Transverse colon (tissue), 4 donors: Measurements from ENCODE around the gene EIF1AD. TPM values are rescaled to one million over a fixed set of nuclear protein-coding genes. Genes with fewer than 3 reads are reported as not detected.

Experiments used
- DNase-seq: peaks from one replicate; pipeline ENCODE4 v3.0.0-alpha.2; 2019
- H3K27ac ChIP-seq, 4 donors: fragments of 200-600 bp; sonication (generic); 2 replicates each; pipeline ENCODE4 v1.5.1; 2016 to 2018; ENCODE audit warnings: inconsistent platforms in 4 of 4
- H3K27me3 ChIP-seq: fragments of 200-600 bp; sonication (generic); 2 replicates; pipeline ENCODE4 v1.5.1; 2017; ENCODE audit warnings: inconsistent platforms
- H3K36me3 ChIP-seq, 4 donors: fragments of 200-600 bp; sonication (generic); 2 replicates each; pipeline ENCODE4 v1.5.1; 2017 to 2019; ENCODE audit warnings: inconsistent platforms in 4 of 4
- H3K4me1 ChIP-seq, 4 donors: fragments of 200-600 bp; sonication (generic); 2 replicates each; pipeline ENCODE4 v1.5.1; 2017 to 2020; ENCODE audit warnings: inconsistent platforms in 4 of 4
- H3K4me3 ChIP-seq, 4 donors: fragments of 200-600 bp; sonication (generic); 1 replicate in 1 of 4; 2 replicates in 3 of 4; pipeline versions ENCODE4 v1.5.1 to v1.6.1; 2017 to 2019; ENCODE audit warnings: inconsistent platforms in 4 of 4
- H3K9me3 ChIP-seq, 2 donors: fragments of 200-600 bp; sonication (generic); 2 replicates each; pipeline ENCODE4 v1.5.1; 2017 to 2019; ENCODE audit warnings: inconsistent platforms in 2 of 2
- CTCF ChIP-seq, 5 experiments: fragments of 200-600 bp in 3 of 5; fragments of 450-650 bp in 2 of 5; sonication (generic) in 3 of 5; IDR thresholded peaks; 1 replicate in 2 of 5; 2 replicates in 3 of 5; pipeline ENCODE4 v1.5.1; 2016 to 2017; ENCODE audit warnings: antibody characterized with exemption in 5 of 5, inconsistent platforms in 3 of 5, mild to moderate bottlenecking in 2 of 5, moderate library complexity in 1 of 5
- EP300 ChIP-seq: sonication (generic); formaldehyde crosslinking; IDR thresholded peaks from one replicate; pipeline ENCODE4 v1.6.1; 2017; ENCODE audit warnings: antibody characterized with exemption, low read depth
- POLR2A ChIP-seq: fragments of 450-650 bp; IDR thresholded peaks from one replicate; pipeline ENCODE4 v1.6.1; 2016; ENCODE audit warnings: antibody characterized with exemption, mild to moderate bottlenecking, moderate library complexity
- POLR2AphosphoS5 ChIP-seq, 3 donors: sonication (generic); formaldehyde crosslinking; IDR thresholded peaks; one replicate each; pipeline ENCODE4 v1.6.1; 2016; ENCODE audit warnings: antibody characterized with exemption in 3 of 3
- WGBS, 2 donors: methylation state at CpG; one replicate each; pipeline ENCODE4 v1.1.5; 2018; ENCODE audit warnings: low coverage in 1 of 2; 5-methylcytosine and 5-hydroxymethylcytosine counted together
- in situ Hi-C, 4 donors: fragments of 200-750 bp; cut with MboI; loops; one replicate each; pipeline versions ENCODE4 v1.15.0 to v1.15.1; 2017; ENCODE audit warnings: low sequenced_read_pairs in 3 of 4, low pct_ligation_motif_present in 1 of 4, low pct_unique_long_range_greater_than_20kb in 1 of 4
- intact Hi-C: fragments of 100-400 bp; cut with DNase I; formaldehyde crosslinking; loops from one replicate; pipeline ENCODE4 v1.15.1; 2023; ENCODE audit warnings: low total_unique reads
- total RNA-seq, 4 donors: library from RNA; depleted of rRNA; stranded (reverse); fragments of >200 nt; gene quantifications; one replicate each; pipeline ENCODE4 v1.1.0, GENCODE V29; 2016

The EIF1AD gene
- total RNA-seq, 4 donors from 2014 or later = 14.6 to 82.6 (median 31.2) TPM

DNA sequence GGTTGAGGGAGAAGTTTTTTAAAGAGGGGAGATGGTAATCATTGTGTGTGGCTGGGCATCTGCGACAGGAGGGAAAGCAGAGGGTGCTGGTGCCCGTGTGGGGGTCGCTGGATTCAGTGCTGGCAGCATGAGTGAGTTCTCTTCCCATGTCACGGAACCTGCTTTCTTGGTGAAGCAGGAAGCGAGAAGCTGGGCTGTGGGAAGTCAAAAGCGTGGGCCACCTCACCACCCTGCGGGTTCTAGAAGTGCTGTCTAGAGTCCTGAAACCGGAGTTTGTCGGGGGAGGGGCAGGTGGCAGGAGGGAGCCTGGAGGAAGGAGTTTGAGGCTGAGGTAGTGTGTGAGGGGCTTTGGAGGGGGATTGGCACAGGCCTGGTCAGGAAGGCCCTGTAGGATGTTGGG is 26.2 kb downstream of the EIF1AD start:
- H3K4me3 ChIP-seq = no peak overlapping the region
- in situ Hi-C loops (loop anchor here (25.0 kb wide), 3 partner anchors 88 to 288 kb away; partner anchors contain the start of genes CCDC85B (in 2 of the 4), CTSW (in 2 of the 4), FIBP (in 2 of the 4) and KAT5 (in 2 of the 4)), intact Hi-C loops (no loop called here)
- H3K36me3 ChIP-seq = peaks cover 0 to 24% (median 7%) of the 10 kb centered on the region in 4 donors
- no peak for DNase-seq
- H3K27ac ChIP-seq = no peak overlapping the region
- 95 to 100% methylated on average over 2 to 9 of the region's 9 CpGs for WGBS, 2 donors
- TF ChIP-seq POLR2A (no peak), EP300 (no peak), POLR2AphosphoS5 (IDR thresholded peaks at IDR 0.05) (no peak), CTCF (IDR thresholded peaks at IDR 0.05) (no peak)
- no peaks in the 10 kb centered on the region for H3K4me1 ChIP-seq
- no peaks in the 10 kb centered on the region for H3K27me3 ChIP-seq
- no peaks in the 10 kb centered on the region for H3K9me3 ChIP-seq

DNA sequence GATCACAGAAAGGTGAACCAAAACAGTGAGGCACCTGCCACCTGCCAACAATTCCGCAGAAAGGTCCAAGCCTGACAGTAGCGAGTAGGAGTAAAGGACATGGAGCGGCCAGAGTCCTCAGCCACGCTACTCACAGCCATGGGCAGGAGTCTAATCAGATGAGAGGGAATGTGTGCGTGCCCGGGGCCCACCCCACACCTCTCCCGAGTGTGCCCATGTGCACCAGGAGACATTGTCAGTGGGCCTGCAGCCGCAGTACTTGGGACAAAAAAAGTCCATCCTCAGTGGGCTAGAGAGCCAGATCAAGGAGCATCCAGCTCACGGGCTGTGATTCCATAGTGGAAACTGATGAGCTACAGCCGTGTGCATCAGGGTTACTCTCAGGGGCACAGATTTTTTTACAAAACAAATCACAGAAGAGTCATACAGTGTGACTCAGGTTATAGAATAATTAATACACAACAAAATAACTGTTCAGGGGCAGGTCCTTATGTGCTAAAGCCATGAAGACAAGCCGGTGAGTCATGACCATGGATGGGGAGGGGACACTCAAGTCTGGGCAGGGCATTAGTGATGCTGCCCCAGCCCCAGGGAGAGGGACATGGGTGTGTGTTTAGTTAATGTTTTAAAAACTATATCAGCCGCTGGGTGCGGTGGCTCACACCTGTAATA is 28.4 kb downstream of the EIF1AD start:
- in situ Hi-C loops = no loop called here
- 88 to 95% methylated on average over 4 to 13 of the region's 13 CpGs for WGBS, 2 donors
- H3K4me1 ChIP-seq = no peaks in the 10 kb centered on the region
- H3K27me3 ChIP-seq = no peaks in the 10 kb centered on the region
- no peak overlapping the region for H3K4me3 ChIP-seq
- TF ChIP-seq POLR2A (no peak), POLR2AphosphoS5 (IDR thresholded peaks at IDR 0.05) (no peak), EP300 (no peak), CTCF (IDR thresholded peaks at IDR 0.05) (no peak)
- peaks cover 0 to 30% (median 13%) of the 10 kb centered on the region in 4 donors for H3K36me3 ChIP-seq
- H3K27ac ChIP-seq = no peak overlapping the region
- intact Hi-C loops = no loop called here
- no peak for DNase-seq
- H3K9me3 ChIP-seq = no peaks in the 10 kb centered on the region

GRCh38 chr11:65972116-65972515 is 29.8 kb downstream of the EIF1AD start:
- no peak for DNase-seq
- H3K27ac ChIP-seq = no peak overlapping the region
- intact Hi-C loops (no loop called here), in situ Hi-C loops (no loop called here)
- no peaks in the 10 kb centered on the region for H3K9me3 ChIP-seq
- TF ChIP-seq CTCF (IDR thresholded peaks at IDR 0.05) (no peak), EP300 (no peak), POLR2AphosphoS5 (IDR thresholded peaks at IDR 0.05) (no peak), POLR2A (no peak)
- peaks cover 0 to 31% (median 15%) of the 10 kb centered on the region in 4 donors for H3K36me3 ChIP-seq
- WGBS, 2 donors = 89 to 94% methylated on average over 8 of the region's 8 CpGs
- no peaks in the 10 kb centered on the region for H3K27me3 ChIP-seq
- no peak overlapping the region for H3K4me3 ChIP-seq
- H3K4me1 ChIP-seq = no peaks in the 10 kb centered on the region

GRCh38 chr11:65968600-65969482 is 33.1 kb downstream of the EIF1AD start:
- Histone ChIP-seq H3K4me3 (no peak overlapping the region), H3K4me1 (peaks cover under 1 to 4% (median 2%) of the 10 kb centered on the region in 4 donors), H3K36me3 (peaks cover 0 to 60% (median 34%) of the 10 kb centered on the region in 4 donors), H3K27ac (no peak overlapping the region), H3K9me3 (no peaks in the 10 kb centered on the region), H3K27me3 (no peaks in the 10 kb centered on the region)
- intact Hi-C loops (no loop called here), in situ Hi-C loops (no loop called here)
- WGBS, 2 donors = 73 to 78% methylated on average over 6 to 15 of the region's 15 CpGs
- TF ChIP-seq POLR2AphosphoS5 (IDR thresholded peaks at IDR 0.05) (no peak), EP300 (no peak), POLR2A (no peak)
- no peak for DNase-seq
